B cell (primary cell): ENCODE measurements around the gene EED. TPM values are rescaled to one million over a fixed set of nuclear protein-coding genes. Genes with fewer than 3 reads are reported as not detected.
"Not testable (repeated sequence)": the region's sequence is repeated elsewhere in the genome, so short reads cannot be mapped to it uniquely, and the experiment has no call there.

Experiments
- ATAC-seq: fragments of 200-7000 bp; cut with Tn5 transposase; one replicate; pipeline ENCODE4 v1.10.0; 2021; ENCODE audit warnings: low read depth, mild to moderate bottlenecking, moderate number of reproducible peaks, moderate library complexity
- CTCF ChIA-PET: fragments of 350-600 bp; sonication (Branson Sonifier 250); formaldehyde crosslinking; loops from one replicate; lab custom pipeline; 2021; ENCODE audit warnings: antibody characterized with exemption, inconsistent platforms; lab: Charles Lee
- POLR2A ChIA-PET: fragments of 350-600 bp; sonication (Branson Sonifier 250); formaldehyde crosslinking; loops from one replicate; lab custom pipeline; 2021; ENCODE audit warnings: antibody characterized with exemption; lab: Charles Lee
- DNase-seq: peaks from one replicate; pipeline ENCODE4 v3.0.0; 2013
- H2AFZ ChIP-seq: 2 replicates; pipeline ENCODE4 v1.6.1; 2012; ENCODE audit warnings: mild to moderate bottlenecking, low read depth, low read length; ENCODE audit not compliant: insufficient read depth, poor library complexity, severe bottlenecking
- H3K27ac ChIP-seq, 2 donors: 1 replicate in 1 of 2; 2 replicates in 1 of 2; pipeline ENCODE4 v1.5.1; 2012 to 2013; ENCODE audit warnings: low read length in 2 of 2, mild to moderate bottlenecking in 2 of 2, moderate library complexity in 1 of 2
- H3K27me3 ChIP-seq, 4 experiments: fragments of 200-600 bp in 1 of 4; sonication (generic) in 1 of 4; replicated peaks in 1 of 4; 1 replicate in 2 of 4; 2 replicates in 2 of 4; pipeline versions ENCODE4 v1.6.1 to v1.7.0; 2013 to 2016; ENCODE audit warnings: low read length in 3 of 4, mild to moderate bottlenecking in 2 of 4, mixed read lengths in 1 of 4, moderate library complexity in 1 of 4; ENCODE audit not compliant: insufficient read depth in 4 of 4, control insufficient read depth in 3 of 4; ENCODE audit errors: control extremely low read depth in 1 of 4
- H3K36me3 ChIP-seq, 2 experiments: replicated peaks in 1 of 2; 1 replicate in 1 of 2; 2 replicates in 1 of 2; pipeline versions ENCODE4 v1.6.1 to v1.7.1; 2013; ENCODE audit warnings: low read length in 1 of 2; ENCODE audit not compliant: insufficient read depth in 2 of 2, control insufficient read depth in 1 of 2; ENCODE audit errors: control extremely low read depth in 1 of 2, extremely low read depth in 1 of 2
- H3K4me1 ChIP-seq, 2 donors: fragments of 200-600 bp in 1 of 2; sonication (generic) in 1 of 2; 1 replicate in 1 of 2; 2 replicates in 1 of 2; pipeline versions ENCODE4 v1.5.1 to v1.6.1; 2013 to 2017; ENCODE audit warnings: low read length in 2 of 2; ENCODE audit not compliant: control insufficient read depth in 2 of 2, insufficient read depth in 2 of 2
- H3K4me2 ChIP-seq: replicated peaks from 2 replicates; pipeline ENCODE3; 2012; ENCODE audit warnings: mild to moderate bottlenecking, low read depth, low read length; ENCODE audit not compliant: poor library complexity, severe bottlenecking
- H3K4me3 ChIP-seq, 5 experiments: fragments of 200-600 bp in 1 of 5; sonication (generic) in 1 of 5; 1 replicate in 3 of 5; 2 replicates in 2 of 5; pipeline versions ENCODE4 v1.5.1 to v1.7.0; 2011 to 2016; ENCODE audit warnings: low read length in 4 of 5, mild to moderate bottlenecking in 4 of 5, low read depth in 2 of 5, control low read depth in 1 of 5, moderate library complexity in 1 of 5; ENCODE audit not compliant: insufficient read depth in 1 of 5; ENCODE audit errors: control extremely low read depth in 1 of 5, extremely low read depth in 1 of 5
- H3K79me2 ChIP-seq: fragments of 200-600 bp; sonication (generic); one replicate; pipeline ENCODE4 v1.6.0; 2016; ENCODE audit warnings: low read length; ENCODE audit not compliant: control insufficient read depth, insufficient read depth
- H3K9ac ChIP-seq: fragments of 200-600 bp; sonication (generic); 2 replicates; pipeline ENCODE4 v1.6.1; 2017; ENCODE audit warnings: mild to moderate bottlenecking, low read length, moderate library complexity
- H3K9me3 ChIP-seq, 3 donors: one replicate each; pipeline versions ENCODE4 v1.6.1 to v1.7.1; 2013; ENCODE audit warnings: low read length in 2 of 3; ENCODE audit not compliant: control insufficient read depth in 2 of 3, insufficient read depth in 1 of 3; ENCODE audit errors: control extremely low read depth in 1 of 3
- H4K20me1 ChIP-seq: 2 replicates; pipeline ENCODE4 v1.6.0; 2012; ENCODE audit warnings: mild to moderate bottlenecking, low read length; ENCODE audit not compliant: insufficient read depth, control insufficient read depth, poor library complexity, severe bottlenecking
- H3K27ac Mint-ChIP-seq: one replicate; pipeline ENCODE4 v1.8.0; 2021; ENCODE audit warnings: mixed read lengths
- H3K27me3 Mint-ChIP-seq: one replicate; pipeline ENCODE4 v1.8.0; 2021; ENCODE audit warnings: mixed read lengths
- H3K4me1 Mint-ChIP-seq: one replicate; pipeline ENCODE4 v1.8.0; 2021; ENCODE audit warnings: mixed read lengths
- H3K4me3 Mint-ChIP-seq: one replicate; pipeline ENCODE4 v1.8.0; 2021; ENCODE audit warnings: mixed read lengths
- H3K9me3 Mint-ChIP-seq: one replicate; pipeline ENCODE4 v1.8.0; 2022; ENCODE audit warnings: mixed read lengths; ENCODE audit not compliant: insufficient read depth
- CTCF ChIP-seq: fragments of 200-600 bp; IDR thresholded peaks from one replicate; pipeline ENCODE4 v1.8.0; 2022; ENCODE audit warnings: antibody characterized with exemption, mild to moderate bottlenecking
- EZH2 ChIP-seq: IDR thresholded peaks from 2 replicates; pipeline ENCODE4 v1.6.1; 2012; ENCODE audit warnings: borderline replicate concordance, low read depth, mild to moderate bottlenecking, moderate library complexity, low read length; ENCODE audit not compliant: insufficient read depth, poor library complexity, severe bottlenecking
- WGBS: methylation state at CpG from one replicate; pipeline ENCODE4 v1.1.5; 2013; ENCODE audit warnings: missing lambda C conversion rate; ENCODE audit not compliant: insufficient coverage; 5-methylcytosine and 5-hydroxymethylcytosine counted together
- intact Hi-C: fragments of 100-400 bp; cut with micrococcal nuclease; formaldehyde crosslinking; loops from one replicate; pipeline ENCODE4 v1.10.0; 2022
- polyA plus RNA-seq: library from polyadenylated mRNA; depleted of rRNA; stranded (reverse); fragments of >200 nt; gene quantifications from 2 replicates; pipeline ENCODE4 v1.2.3, GENCODE V29; 2012
- total RNA-seq, 2 donors: library from RNA; stranded (reverse); fragments of 120-200 nt in 1 of 2; gene quantifications; 1 replicate in 1 of 2; 2 replicates in 1 of 2; pipeline versions ENCODE4 v1.2.3 to v1.2.4, GENCODE V29; 2013 to 2022

EED gene
- total and polyA plus RNA-seq, 2 donors (not counting 1 experiment from before 2014, with no cell fraction given): 21.8 to 49.5 TPM

- no peaks in the 10 kb centered on the region for H3K27me3 Mint-ChIP-seq
- Histone ChIP-seq H2AFZ (no peak overlapping the region), H3K27me3 (no peaks in the 10 kb centered on the region), H3K79me2 (no peaks in the 10 kb centered on the region), H3K27ac (no peak overlapping the region), H3K4me2 (no peak overlapping the region), H3K4me3 (no peak overlapping the region), H3K9me3 (no peaks in the 10 kb centered on the region), H3K36me3 (no peaks in the 10 kb centered on the region), H3K4me1 (no peaks in the 10 kb centered on the region), H3K9ac (no peak overlapping the region), H4K20me1 (no peaks in the 10 kb centered on the region)
- H3K4me3 Mint-ChIP-seq: no peak overlapping the region
- no CpG with 5 or more reads among the region's 3 CpGs for WGBS
- no peak for TF ChIP-seq CTCF
- TF ChIP-seq EZH2: no peak
- H3K4me1 Mint-ChIP-seq: peaks cover 7% of the 10 kb centered on the region
- H3K27ac Mint-ChIP-seq: no peak overlapping the region
- ChIA-PET CTCF (no interaction called here), POLR2A (no interaction called here)
- no peak for DNase-seq
- intact Hi-C loops: no loop called here
- no peak for ATAC-seq
- H3K9me3 Mint-ChIP-seq: no peaks in the 10 kb centered on the region
Observed at GRCh38 chr11:86228269-86229038, 16.1 kb upstream of the EED start.

- H2AFZ ChIP-seq, POLR2A ChIA-PET, H3K27me3 Mint-ChIP-seq, H4K20me1 ChIP-seq, H3K27ac Mint-ChIP-seq, H3K4me1 ChIP-seq, DNase-seq, H3K27me3 ChIP-seq, ATAC-seq, H3K9me3 ChIP-seq, H3K4me2 ChIP-seq, intact Hi-C loops, H3K27ac ChIP-seq, H3K9me3 Mint-ChIP-seq, H3K79me2 ChIP-seq, H3K9ac ChIP-seq, H3K4me3 ChIP-seq, H3K4me1 Mint-ChIP-seq, H3K4me3 Mint-ChIP-seq, H3K36me3 ChIP-seq: not testable (repeated sequence)
- CTCF ChIA-PET: interaction anchor here (0.6 to 1.4 kb wide), 2 partner anchors 187 to 375 kb away, joined by 4 read pairs; no protein-coding TSS in a partner anchor
- 100% methylated on average over 1 of the region's 3 CpGs for WGBS
Observed at GRCh38 chr11:86229039-86229330, 15.6 kb upstream of the EED start.
